ENCODE measurements around the gene PTPRE.

The PTPRE gene

DNA sequence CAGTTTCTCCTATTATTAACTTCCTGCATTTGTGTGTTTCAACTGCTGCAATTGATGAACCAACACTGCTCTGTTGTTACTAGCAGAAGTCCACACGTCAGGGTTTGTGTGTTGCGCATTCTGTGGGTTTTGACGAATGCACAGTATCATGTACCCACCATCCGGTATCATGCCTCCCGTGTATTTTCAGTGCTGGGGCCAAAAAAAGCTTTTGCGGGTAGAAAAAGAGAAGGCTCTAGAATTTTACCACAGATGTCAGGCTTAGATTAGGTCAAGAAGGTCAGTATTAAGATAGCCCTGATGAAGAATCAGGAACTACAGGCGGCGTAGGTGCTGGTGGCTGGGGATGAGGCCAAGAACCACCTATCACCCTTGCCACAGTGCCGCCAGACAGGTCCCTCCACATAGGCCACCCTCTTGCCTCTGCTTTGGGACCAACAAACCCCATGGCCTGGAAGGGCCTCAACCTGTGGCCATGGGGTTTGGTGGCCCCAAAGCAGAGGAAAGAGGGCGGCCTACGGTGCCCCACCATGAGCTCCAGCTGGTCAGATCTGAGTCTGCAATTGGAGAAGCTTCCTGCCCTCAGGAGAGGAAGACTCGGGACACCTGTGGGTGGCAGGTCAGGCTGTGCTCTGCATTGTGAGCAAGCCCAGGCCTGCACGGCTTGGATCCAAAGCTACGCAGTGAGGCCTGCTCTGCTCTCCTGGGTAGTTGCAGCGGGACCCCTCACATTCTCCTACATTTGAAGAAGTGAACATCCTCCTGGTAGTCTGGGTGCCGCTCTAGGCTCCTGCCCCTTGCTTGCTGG lies 147.5 kb downstream of the PTPRE start:
- in situ Hi-C loops (cut with MboI; ENCODE audit: low sequenced_read_pairs) = no loop called here

DNA sequence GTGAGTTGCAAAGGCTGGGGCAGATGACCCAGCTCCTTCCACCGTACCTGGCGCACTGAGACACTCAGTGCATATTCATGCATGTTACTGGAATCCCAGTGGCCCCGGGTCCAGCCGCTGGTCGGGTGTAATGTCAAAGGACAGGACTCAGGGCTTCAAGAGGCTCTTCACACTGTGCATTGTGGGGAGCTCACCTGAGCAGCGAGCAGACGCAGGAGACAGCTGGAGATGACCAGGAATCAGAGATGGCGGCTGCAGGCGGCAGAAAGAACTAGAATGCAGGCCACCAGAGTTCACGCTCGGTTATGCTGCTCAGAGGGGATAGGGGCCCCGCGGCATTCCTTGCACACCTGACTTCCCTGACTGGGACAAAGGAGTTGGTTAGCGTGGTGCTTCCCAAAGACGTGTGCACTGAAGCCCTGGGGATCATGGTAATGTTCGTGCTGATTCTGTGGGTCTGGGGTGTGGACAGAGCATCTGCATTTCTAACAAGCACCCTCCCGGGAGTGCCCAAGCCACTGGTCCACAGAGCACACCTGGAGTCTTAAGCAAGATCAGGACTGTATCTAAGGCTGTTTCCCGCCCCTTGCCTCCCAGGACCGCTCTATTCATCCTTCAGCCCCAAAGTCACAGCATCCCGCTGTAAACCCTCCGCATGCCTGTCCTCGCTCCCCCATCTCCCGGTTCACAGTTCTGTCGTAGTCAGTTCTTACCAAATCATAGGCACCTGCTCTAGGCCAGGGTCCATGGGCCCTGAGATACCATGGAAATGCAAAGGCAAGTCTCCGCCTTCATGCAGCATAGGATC lies 148.4 kb downstream of the PTPRE start:
- in situ Hi-C loops (cut with MboI; ENCODE audit: low sequenced_read_pairs) = no loop called here

DNA sequence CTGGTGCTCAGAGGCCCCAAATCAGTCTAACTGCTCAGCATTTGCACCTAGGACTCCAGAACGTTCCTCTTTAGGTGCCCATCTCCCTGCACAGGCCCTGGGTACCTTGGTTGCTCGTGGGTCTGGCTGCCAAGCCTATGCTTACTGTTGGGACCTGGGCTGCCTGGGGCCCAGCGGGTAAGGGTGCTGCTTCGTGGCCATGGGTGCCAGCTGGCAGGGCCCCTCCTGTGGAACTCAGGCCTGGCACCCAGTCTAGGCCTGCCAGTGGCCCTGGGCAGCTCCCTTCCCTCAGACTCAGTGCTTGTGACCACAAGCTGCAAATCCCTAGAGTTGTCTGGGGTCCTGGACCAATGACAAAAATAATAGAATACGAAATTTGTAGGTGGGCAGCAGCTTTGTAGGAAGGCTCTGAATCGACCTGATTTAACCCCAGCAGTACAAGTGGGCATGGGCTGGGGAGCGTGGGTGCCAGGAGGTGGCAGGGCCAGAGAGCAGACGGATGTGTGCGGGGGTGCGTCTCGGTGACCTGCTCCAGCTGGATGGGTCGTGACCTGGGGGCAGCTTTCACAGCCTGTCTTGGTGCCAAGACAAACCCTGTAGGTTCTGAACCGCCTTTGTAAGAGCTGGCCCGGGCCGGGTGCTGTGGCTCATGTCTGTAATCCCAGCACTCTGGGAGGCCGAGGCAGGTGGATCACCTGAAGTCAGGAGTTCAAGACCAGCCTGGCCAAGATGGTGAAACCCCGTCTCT lies 149.6 kb downstream of the PTPRE start:
- in situ Hi-C loops (cut with MboI; ENCODE audit: low sequenced_read_pairs) = no loop called here

GRCh38 chr10:128058106-128058749 lies 151.3 kb downstream of the PTPRE start:
- in situ Hi-C loops (cut with MboI; ENCODE audit: low sequenced_read_pairs) = no loop called here

DNA sequence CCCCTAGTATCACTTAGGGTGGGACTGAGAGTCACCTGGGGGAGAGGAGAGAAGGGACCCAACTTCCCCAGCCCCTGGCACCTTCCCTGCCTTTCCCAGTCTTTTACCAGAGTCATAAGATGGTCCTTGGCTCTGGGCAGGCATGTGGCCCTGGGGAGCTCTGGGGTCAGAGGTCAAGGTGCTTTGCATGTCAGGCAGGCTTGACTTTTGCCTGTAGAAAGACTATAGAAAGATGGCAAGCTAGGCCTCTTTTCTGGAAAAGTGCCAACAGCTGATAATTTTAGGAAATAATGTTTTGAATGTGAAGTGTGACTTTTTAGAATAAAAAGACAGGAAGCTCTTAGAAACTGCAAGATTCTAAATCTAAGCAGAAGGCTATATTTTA lies 151.8 kb downstream of the PTPRE start:
- in situ Hi-C loops (cut with MboI; ENCODE audit: low sequenced_read_pairs) = no loop called here

DNA sequence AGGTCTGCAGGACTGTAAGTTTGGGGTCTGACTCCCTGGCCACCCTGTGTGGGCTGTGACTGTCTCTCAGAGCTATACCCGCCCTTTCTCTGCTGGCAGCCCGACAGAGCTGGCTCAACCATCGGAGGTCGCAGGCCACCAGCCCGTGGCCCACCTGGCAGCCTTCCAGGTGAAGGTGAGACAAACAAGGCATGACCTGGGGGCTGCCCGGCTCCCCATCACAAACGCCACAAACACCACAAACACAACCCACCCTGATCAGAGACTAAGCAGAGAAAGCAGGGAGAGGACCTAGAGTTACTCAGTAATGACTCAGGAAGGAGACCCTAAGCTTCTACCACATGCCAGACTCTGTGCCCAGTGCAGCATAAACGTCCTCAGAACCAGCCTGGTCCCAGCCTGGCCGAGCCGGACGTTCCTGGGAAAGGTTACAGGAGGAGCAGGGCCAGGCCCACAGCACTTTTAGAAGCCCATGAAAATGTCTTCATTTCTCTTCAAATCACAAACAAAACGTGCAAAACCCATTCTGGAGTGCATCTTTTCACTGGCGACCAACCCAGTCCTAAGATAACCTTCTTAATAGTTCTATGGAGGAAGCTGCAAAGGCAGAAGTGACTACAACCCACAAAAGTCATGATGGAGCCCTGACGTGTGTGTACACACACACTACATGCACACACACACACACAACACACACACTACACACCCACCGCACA lies 152.5 kb downstream of the PTPRE start:
- in situ Hi-C loops (cut with MboI; ENCODE audit: low sequenced_read_pairs) = no loop called here

DNA sequence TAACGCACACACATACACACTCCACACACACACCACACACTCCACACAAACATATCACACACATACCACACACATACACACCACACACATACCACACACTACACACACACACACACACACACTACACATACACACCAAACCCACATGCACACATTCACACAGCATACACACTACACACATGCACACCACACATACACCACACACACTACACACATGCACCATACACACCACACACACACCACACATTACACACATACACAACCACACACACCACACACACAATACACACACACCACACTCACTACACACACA lies 153.0 kb downstream of the PTPRE start:
- in situ Hi-C loops (cut with MboI; ENCODE audit: low sequenced_read_pairs) = no loop called here

DNA sequence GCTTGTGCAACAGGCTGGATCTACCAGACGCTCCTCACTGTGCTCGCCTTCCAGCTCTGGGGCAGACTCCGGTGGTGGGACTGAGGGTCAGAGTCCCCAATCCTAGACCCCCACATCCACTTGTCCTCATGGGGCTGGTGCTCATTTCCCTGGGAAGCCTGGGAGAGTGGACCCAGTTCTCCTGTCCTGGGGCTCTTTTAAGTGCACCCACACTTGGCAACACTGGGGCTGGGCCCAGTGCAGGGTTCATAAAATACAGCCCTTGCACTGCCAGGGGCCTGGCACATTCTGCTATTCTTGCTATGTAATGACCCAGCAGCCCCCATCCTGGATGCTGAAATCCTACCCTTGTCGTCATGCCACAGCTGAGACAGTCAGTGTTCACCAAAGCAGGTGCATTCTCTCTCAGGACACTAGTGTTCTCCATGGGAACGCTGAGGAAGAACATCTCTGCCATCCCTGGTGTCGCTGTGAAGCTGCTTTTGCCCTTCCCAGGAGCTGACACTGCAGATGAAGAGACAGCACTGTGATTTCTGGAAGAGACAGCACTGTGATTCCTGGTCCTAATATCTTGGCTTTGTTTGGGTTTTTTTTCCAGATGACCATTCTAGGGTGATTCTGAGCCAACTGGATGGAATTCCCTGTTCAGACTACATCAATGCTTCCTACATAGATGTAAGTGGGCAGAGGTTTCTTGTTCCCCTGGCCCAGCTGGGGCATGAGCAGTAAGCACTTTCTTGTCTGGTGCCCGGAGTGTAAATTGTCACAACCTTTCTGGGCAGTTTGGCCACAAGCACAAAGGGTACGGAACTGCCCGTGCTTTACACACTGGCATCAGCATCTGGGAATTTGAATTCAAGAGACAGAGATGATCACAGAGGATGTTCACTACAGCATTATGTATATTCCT lies 153.7 kb downstream of the PTPRE start:
- in situ Hi-C loops (cut with MboI; ENCODE audit: low sequenced_read_pairs) = no loop called here

DNA sequence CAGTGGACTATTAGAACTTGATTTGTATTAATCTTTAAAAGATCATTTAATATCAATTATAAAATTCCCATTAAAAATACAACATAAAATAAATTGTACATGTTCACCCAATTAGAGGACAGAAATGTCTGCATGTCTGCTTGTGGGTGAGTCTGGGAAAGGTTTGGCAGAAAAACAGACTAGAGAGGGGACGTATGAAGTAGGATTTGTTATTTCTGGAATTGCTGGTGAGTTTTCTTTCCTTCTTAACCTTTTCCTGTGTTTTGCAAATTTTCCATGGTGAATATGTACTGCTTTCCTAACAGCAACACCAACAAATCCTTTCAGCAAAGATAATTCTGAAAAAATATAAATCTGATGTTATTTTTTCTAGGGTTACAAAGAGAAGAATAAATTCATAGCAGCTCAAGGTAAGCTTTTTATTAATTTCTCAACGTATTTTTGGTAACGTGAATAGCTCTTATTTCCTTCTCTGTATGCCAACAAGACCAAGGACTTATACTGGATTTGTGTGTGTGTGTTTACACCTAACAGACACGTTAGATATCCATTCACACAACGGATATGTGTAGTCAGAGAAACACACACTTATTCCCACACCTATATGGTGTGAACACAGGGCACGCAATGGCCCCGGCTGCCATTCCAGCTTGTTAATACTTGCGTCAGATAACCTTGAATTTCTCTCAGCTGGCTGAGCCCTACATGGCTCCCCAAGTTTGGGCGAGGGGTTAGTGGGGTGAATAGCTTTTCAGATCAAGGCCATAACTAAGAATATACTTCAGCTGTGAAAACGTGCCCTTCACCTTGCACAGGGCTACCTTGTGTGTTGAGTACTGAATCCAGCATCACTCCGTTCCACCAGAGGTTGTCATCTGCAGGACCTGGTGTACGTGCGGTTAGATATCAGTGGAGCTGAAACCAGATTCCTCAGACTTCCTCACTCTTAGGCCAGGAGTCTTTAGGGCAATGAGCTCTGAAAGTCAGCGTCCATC lies 154.7 kb downstream of the PTPRE start:
- in situ Hi-C loops (cut with MboI; ENCODE audit: low sequenced_read_pairs) = no loop called here

DNA sequence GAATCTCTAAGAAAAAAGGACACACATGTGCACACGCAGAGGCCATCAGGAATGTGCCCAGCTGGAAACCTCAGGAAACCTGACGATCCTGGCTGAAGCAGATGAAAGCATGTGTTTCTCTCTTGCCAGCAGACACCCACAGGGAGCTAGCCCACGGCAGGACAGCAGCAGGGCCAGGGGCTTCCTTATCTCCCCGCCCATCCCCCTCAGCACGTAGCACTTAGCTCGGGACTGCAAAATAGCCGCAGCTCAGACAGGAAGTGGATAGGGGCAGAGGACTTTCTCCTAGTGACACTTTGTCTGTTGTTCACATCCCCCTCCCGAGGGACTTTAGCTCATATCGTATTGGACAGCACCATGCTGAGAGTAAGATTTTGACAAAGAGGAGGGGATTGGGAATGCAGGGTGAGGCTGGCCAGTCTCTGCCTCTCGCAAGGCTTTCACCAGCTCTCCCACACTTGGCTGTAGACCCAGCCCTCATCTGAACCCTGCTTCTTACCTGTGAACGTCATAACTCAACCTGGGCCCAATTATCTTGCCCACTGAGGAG lies 155.5 kb downstream of the PTPRE start:
- in situ Hi-C loops (cut with MboI; ENCODE audit: low sequenced_read_pairs) = no loop called here

GRCh38 chr10:128062881-128063563 lies 156.1 kb downstream of the PTPRE start:
- in situ Hi-C loops (cut with MboI; ENCODE audit: low sequenced_read_pairs) = no loop called here

DNA sequence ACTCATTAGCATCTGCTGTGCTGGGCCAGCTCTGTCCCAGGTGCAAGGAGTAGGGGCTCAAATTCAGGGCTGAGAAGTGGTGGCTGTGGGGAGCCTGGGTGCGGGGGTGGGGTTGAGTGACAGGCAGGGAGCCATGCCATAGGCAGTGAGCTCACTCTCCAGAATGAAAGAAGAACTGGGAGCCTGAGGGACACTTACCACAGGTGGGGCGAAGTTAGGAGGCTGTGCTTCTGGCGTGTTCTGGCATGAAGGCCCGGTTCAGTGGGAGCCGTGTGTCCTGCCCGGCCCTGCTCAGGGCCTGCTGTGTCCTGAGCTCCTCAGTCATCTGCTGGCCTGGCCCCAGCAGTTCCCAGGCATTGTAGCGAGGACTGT lies 156.8 kb downstream of the PTPRE start:
- in situ Hi-C loops (cut with MboI; ENCODE audit: low sequenced_read_pairs) = no loop called here

- in situ Hi-C loops (cut with MboI; ENCODE audit: low sequenced_read_pairs) = no loop called here
Observed at GRCh38 chr10:128064108-128064969, 157.4 kb downstream of the PTPRE start.

DNA sequence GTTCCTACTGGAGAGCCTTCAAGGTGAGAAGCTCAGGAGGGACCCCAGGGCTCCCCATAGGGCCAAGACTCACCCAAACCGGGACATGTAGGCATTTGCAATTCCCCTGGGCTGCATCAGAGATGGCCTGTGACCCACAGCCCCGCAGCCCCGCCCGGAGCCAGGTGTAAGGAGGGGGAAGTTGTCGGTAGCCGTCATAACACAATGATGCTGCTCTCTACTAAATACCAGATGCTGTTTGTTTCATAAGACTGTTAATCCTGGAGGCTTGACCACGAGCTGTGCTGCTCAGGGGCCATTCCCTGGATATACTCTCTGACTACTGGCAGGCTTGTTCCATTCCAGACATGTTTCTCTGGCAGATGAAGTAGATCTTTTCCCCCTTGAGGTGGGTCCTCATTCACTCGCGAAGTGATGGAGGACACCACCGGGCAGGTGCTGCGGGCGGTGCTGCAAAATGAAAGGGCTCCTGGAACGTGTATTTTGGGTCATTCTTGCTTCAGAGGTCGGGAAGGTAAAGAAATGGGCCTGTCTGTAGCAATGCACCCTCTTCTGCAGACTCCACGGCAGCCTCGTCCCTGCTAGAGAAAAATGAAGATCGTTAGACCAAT lies 158.2 kb downstream of the PTPRE start:
- in situ Hi-C loops (cut with MboI; ENCODE audit: low sequenced_read_pairs) = no loop called here

- in situ Hi-C loops (cut with MboI; ENCODE audit: low sequenced_read_pairs) = no loop called here
Observed at GRCh38 chr10:128065881-128066534, 159.1 kb downstream of the PTPRE start.
